IMR-90 (cell line): ENCODE results near the gene BCAS3. TPM values are rescaled to one million over a fixed set of nuclear protein-coding genes. Genes with fewer than 3 reads are reported as not detected.

ENCODE experiments used
- ATAC-seq: fragments of 200-7000 bp; cut with Tn5 transposase; 2 replicates; pipeline ENCODE4 v1.9.1; 2020; ENCODE audit warnings: low read depth, mild to moderate bottlenecking, moderate library complexity
- BruUV-seq: library from RNA; stranded (reverse); fragments of 400-500 nt; replicated peaks from 2 replicates; lab custom pipeline; 2021; lab: Mats Ljungman, UMichigan
- CTCF ChIA-PET: fragments of 300-600 bp; formaldehyde crosslinking; extraction: SDS; loops from one replicate; lab custom pipeline; 2021; ENCODE audit warnings: antibody characterized with exemption; lab: Yijun Ruan, JAX
- POLR2A ChIA-PET: fragments of 300-600 bp; sonication (Branson Sonifier 250); formaldehyde crosslinking; loops from one replicate; lab custom pipeline; 2022; ENCODE audit warnings: antibody characterized with exemption; ENCODE audit not compliant: unreplicated experiment; lab: Charles Lee
- DNase-seq: peaks from one replicate; pipeline ENCODE4 v3.0.0; 2013
- H2AFZ ChIP-seq: replicated peaks from 2 replicates; pipeline ENCODE3; 2013; ENCODE audit warnings: low read length, mild to moderate bottlenecking; ENCODE audit not compliant: poor library complexity
- H2AK5ac ChIP-seq: 2 replicates; pipeline ENCODE4 v1.6.1; 2013; ENCODE audit warnings: low read depth, low read length, inconsistent platforms
- H2AK9ac ChIP-seq: replicated peaks from 2 replicates; pipeline ENCODE3; 2013; ENCODE audit warnings: mild to moderate bottlenecking, low read depth, low read length, moderate library complexity; ENCODE audit not compliant: poor library complexity
- H2BK120ac ChIP-seq: 2 replicates; pipeline ENCODE4 v1.6.1; 2013; ENCODE audit warnings: low read depth, low read length, inconsistent platforms
- H2BK15ac ChIP-seq: 3 replicates; pipeline ENCODE4 v1.6.1; 2013; ENCODE audit warnings: low read depth, low read length, inconsistent platforms
- H2BK20ac ChIP-seq: 2 replicates; pipeline ENCODE4 v1.6.1; 2013; ENCODE audit warnings: low read depth, mild to moderate bottlenecking, inconsistent platforms, low read length, moderate library complexity
- H2BK5ac ChIP-seq: 2 replicates; pipeline ENCODE4 v1.6.1; 2013; ENCODE audit warnings: mild to moderate bottlenecking, low read depth, low read length, inconsistent platforms; ENCODE audit not compliant: poor library complexity, severe bottlenecking
- H3K14ac ChIP-seq: replicated peaks from 2 replicates; pipeline ENCODE4 v1.6.1; 2013; ENCODE audit warnings: low read depth, low read length, inconsistent platforms
- H3K18ac ChIP-seq: 2 replicates; pipeline ENCODE4 v1.6.1; 2013; ENCODE audit warnings: low read depth, low read length, control low read depth
- H3K23ac ChIP-seq: 2 replicates; pipeline ENCODE4 v1.6.1; 2013; ENCODE audit warnings: low read depth, low read length, inconsistent platforms
- H3K27ac ChIP-seq: 2 replicates; pipeline ENCODE4 v1.5.1; 2013; ENCODE audit warnings: mild to moderate bottlenecking, control low read depth, low read length; ENCODE audit not compliant: insufficient read depth
- H3K27me3 ChIP-seq: 2 replicates; pipeline ENCODE4 v1.6.1; 2013; ENCODE audit warnings: low read length; ENCODE audit not compliant: control insufficient read depth, insufficient read depth
- H3K36me3 ChIP-seq: 2 replicates; pipeline ENCODE4 v1.6.1; 2013; ENCODE audit warnings: low read length, mixed read lengths; ENCODE audit not compliant: control insufficient read depth, insufficient read depth
- H3K4ac ChIP-seq: 2 replicates; pipeline ENCODE4 v1.6.1; 2013; ENCODE audit warnings: low read depth, low read length, inconsistent platforms
- H3K4me1 ChIP-seq: 2 replicates; pipeline ENCODE4 v1.6.1; 2013; ENCODE audit warnings: low read length, mixed read lengths; ENCODE audit not compliant: control insufficient read depth, insufficient read depth
- H3K4me2 ChIP-seq: 2 replicates; pipeline ENCODE4 v1.6.1; 2013; ENCODE audit warnings: low read depth, mild to moderate bottlenecking, control low read depth, low read length, moderate library complexity
- H3K4me3 ChIP-seq: 2 replicates; pipeline ENCODE4 v1.5.1; 2013; ENCODE audit warnings: low read depth, mild to moderate bottlenecking, control low read depth, low read length, moderate library complexity; ENCODE audit not compliant: insufficient read depth
- H3K56ac ChIP-seq: 2 replicates; pipeline ENCODE4 v1.6.1; 2013; ENCODE audit warnings: low read length, inconsistent platforms; ENCODE audit not compliant: insufficient read depth; ENCODE audit errors: extremely low read depth
- H3K79me1 ChIP-seq, 2 experiments: 2 replicates each; pipeline ENCODE4 v1.6.1; 2013; ENCODE audit warnings: low read length in 2 of 2, inconsistent platforms in 1 of 2, low read depth in 1 of 2
- H3K9ac ChIP-seq: 2 replicates; pipeline ENCODE4 v1.6.1; 2013; ENCODE audit warnings: low read depth, low read length, control low read depth
- H3K9me1 ChIP-seq: 2 replicates; pipeline ENCODE4 v1.6.1; 2013; ENCODE audit warnings: low read length, inconsistent platforms; ENCODE audit not compliant: insufficient read depth
- H3K9me3 ChIP-seq: 2 replicates; pipeline ENCODE4 v1.6.1; 2013; ENCODE audit warnings: low read length; ENCODE audit not compliant: control insufficient read depth, insufficient read depth
- H4K20me1 ChIP-seq: 2 replicates; pipeline ENCODE4 v1.6.1; 2013; ENCODE audit warnings: low read length, inconsistent platforms; ENCODE audit not compliant: insufficient read depth
- H4K5ac ChIP-seq: 2 replicates; pipeline ENCODE4 v1.6.1; 2013; ENCODE audit warnings: mild to moderate bottlenecking, low read depth, low read length, control low read depth
- H4K8ac ChIP-seq, 2 experiments: 2 replicates each; pipeline ENCODE4 v1.6.1; 2013; ENCODE audit warnings: low read depth in 2 of 2, low read length in 2 of 2, control low read depth in 1 of 2, inconsistent platforms in 1 of 2
- H4K91ac ChIP-seq: 2 replicates; pipeline ENCODE4 v1.6.1; 2013; ENCODE audit warnings: low read depth, low read length, inconsistent platforms; ENCODE audit not compliant: insufficient read depth
- BHLHE40 ChIP-seq: fragments of 150-350 bp; IDR thresholded peaks from 2 replicates; pipeline ENCODE4 v1.6.1; 2016; ENCODE audit warnings: mild to moderate bottlenecking, low read depth, low read length
- CEBPB ChIP-seq: IDR thresholded peaks from 2 replicates; pipeline ENCODE4 v1.6.1; 2012; ENCODE audit warnings: low read depth, low read length, improper control_type of control experiment
- CHD1 ChIP-seq: IDR thresholded peaks from 2 replicates; pipeline ENCODE4 v1.6.1; 2012; ENCODE audit warnings: low read depth, low read length, improper control_type of control experiment
- FOS ChIP-seq: fragments of 150-350 bp; IDR thresholded peaks from 2 replicates; pipeline ENCODE4 v1.6.1; 2016; ENCODE audit warnings: low read depth, low read length
- MAFK ChIP-seq: IDR thresholded peaks from 2 replicates; pipeline ENCODE4 v1.6.1; 2012; ENCODE audit warnings: low read depth, low read length, improper control_type of control experiment
- MAZ ChIP-seq: IDR thresholded peaks from 2 replicates; pipeline ENCODE4 v1.6.1; 2012; ENCODE audit warnings: low read depth, mild to moderate bottlenecking, low read length, improper control_type of control experiment, moderate library complexity, borderline replicate concordance
- MXI1 ChIP-seq: IDR thresholded peaks from 2 replicates; pipeline ENCODE4 v1.6.1; 2012; ENCODE audit warnings: low read depth, mild to moderate bottlenecking, low read length, moderate library complexity, borderline replicate concordance
- NFE2L2 ChIP-seq: fragments of 150-350 bp; IDR thresholded peaks from 2 replicates; pipeline ENCODE4 v1.6.1; 2016; ENCODE audit warnings: low read depth, mild to moderate bottlenecking, low read length
- POLR2A ChIP-seq: IDR thresholded peaks from 2 replicates; pipeline ENCODE4 v1.6.1; 2012; ENCODE audit warnings: mild to moderate bottlenecking, low read depth, low read length
- RAD21 ChIP-seq: IDR thresholded peaks from 2 replicates; pipeline ENCODE4 v1.6.1; 2012; ENCODE audit warnings: low read length, improper control_type of control experiment
- RCOR1 ChIP-seq: IDR thresholded peaks from 2 replicates; pipeline ENCODE4 v1.6.1; 2012; ENCODE audit warnings: mild to moderate bottlenecking, low read length, improper control_type of control experiment; ENCODE audit not compliant: insufficient replicate concordance
- SMC3 ChIP-seq: fragments of 150-350 bp; IDR thresholded peaks from 2 replicates; pipeline ENCODE4 v1.6.1; 2016; ENCODE audit warnings: low read depth, mild to moderate bottlenecking, antibody characterized with exemption, low read length, moderate library complexity
- WGBS, 2 experiments: methylation state at CpG; one replicate each; pipeline versions ENCODE4 v1.1.5 to v1.1.7; 2013; ENCODE audit warnings: missing lambda C conversion rate in 2 of 2; ENCODE audit not compliant: insufficient read length in 1 of 2; ENCODE audit errors: extremely low coverage in 2 of 2; 5-methylcytosine and 5-hydroxymethylcytosine counted together
- dilution Hi-C: fragments of 300-500 bp; cut with HindIII; formaldehyde crosslinking; loops from one replicate; pipeline ENCODE4 v1.14.3; 2018; ENCODE audit warnings: low sequenced_read_pairs; ENCODE audit not compliant: unreplicated experiment
- in situ Hi-C: fragments of 300-500 bp; cut with MboI; formaldehyde crosslinking; loops from 3 replicates; pipeline ENCODE4 v1.14.3; 2019; ENCODE audit warnings: low sequenced_read_pairs, inconsistent platforms, mixed read lengths
- intact Hi-C: fragments of 100-400 bp; cut with micrococcal nuclease; formaldehyde crosslinking; loops from 2 replicates; pipeline ENCODE4 v1.10.0; 2022
- polyA plus RNA-seq, 3 experiments: library from polyadenylated mRNA; depleted of rRNA; stranded (reverse); fragments of >200 nt; gene quantifications; 2 replicates each; pipeline ENCODE4 v1.2.3, GENCODE V29; 2012; ENCODE audit warnings: low replicate concordance in 1 of 3
- total RNA-seq: library from RNA; depleted of rRNA; stranded (reverse); fragments of >200 nt; gene quantifications from 2 replicates; pipeline ENCODE4 v1.2.3, GENCODE V29; 2012
- TF ChIP-seq, protein P1 (sequence below): fragments of 150-350 bp; IDR thresholded peaks from 2 replicates; pipeline ENCODE4 v1.6.1; 2016; ENCODE audit warnings: low read depth, mild to moderate bottlenecking, low read length, moderate library complexity, borderline replicate concordance
- TF ChIP-seq, protein P2 (sequence below): conservative IDR thresholded peaks from 2 replicates; pipeline ENCODE4 v1.5.1; 2012; ENCODE audit warnings: mild to moderate bottlenecking, low read depth, low read length, improper control_type of control experiment
- TF ChIP-seq, protein P3 (sequence below): fragments of 150-350 bp; IDR thresholded peaks from 2 replicates; pipeline ENCODE4 v1.6.1; 2017; ENCODE audit warnings: mild to moderate bottlenecking, antibody characterized with exemption, low read length, low read depth

BCAS3 gene
- total and polyA plus RNA-seq, 2 of the 4 experiments (the other 2 are of a cell fraction) = 6.3 to 27.1 TPM

DNA sequence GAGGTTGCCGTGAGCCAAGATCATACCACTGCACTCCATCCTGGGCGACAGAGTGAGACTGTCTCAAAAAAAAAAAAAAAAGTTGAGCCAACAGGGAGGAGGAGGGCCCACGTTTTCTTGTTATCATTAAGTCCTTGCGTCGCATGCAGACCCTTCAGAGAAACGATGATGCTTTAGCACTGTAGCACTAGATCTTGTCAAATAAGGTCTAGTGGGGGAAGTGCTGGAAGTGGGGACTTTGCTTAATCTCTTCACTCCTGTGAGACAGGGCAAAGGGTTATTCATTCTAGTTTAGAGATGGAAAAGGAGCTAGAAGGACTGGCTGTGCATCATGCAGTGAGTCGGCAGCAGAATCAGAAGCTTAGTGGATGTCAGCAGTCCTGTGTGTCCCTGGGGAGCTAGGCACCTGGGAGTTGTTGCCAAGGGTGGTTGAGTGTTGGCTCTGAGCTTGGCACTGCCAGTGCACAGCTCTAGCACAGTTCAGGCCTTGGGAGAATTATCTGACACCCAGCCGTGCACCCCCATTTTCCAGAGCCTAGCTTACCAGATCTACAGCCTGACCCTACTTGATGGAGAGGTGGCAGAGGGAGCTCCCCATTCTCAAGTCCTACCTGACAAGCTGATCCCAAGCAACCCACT lies 688.5 kb downstream of the BCAS3 start:
- CTCF ChIA-PET = no interaction called here
- TF ChIP-seq RCOR1 (no peak), MAZ (no peak), CEBPB (no peak), CHD1 (no peak), MXI1 (no peak), SMC3 (no peak), MAFK (no peak), FOS (no peak), NFE2L2 (no peak), POLR2A (no peak), RAD21 (no peak), BHLHE40 (no peak)
- TF ChIP-seq, protein P1, sequence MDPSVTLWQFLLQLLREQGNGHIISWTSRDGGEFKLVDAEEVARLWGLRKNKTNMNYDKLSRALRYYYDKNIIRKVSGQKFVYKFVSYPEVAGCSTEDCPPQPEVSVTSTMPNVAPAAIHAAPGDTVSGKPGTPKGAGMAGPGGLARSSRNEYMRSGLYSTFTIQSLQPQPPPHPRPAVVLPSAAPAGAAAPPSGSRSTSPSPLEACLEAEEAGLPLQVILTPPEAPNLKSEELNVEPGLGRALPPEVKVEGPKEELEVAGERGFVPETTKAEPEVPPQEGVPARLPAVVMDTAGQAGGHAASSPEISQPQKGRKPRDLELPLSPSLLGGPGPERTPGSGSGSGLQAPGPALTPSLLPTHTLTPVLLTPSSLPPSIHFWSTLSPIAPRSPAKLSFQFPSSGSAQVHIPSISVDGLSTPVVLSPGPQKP = no peak
- TF ChIP-seq, protein P2, sequence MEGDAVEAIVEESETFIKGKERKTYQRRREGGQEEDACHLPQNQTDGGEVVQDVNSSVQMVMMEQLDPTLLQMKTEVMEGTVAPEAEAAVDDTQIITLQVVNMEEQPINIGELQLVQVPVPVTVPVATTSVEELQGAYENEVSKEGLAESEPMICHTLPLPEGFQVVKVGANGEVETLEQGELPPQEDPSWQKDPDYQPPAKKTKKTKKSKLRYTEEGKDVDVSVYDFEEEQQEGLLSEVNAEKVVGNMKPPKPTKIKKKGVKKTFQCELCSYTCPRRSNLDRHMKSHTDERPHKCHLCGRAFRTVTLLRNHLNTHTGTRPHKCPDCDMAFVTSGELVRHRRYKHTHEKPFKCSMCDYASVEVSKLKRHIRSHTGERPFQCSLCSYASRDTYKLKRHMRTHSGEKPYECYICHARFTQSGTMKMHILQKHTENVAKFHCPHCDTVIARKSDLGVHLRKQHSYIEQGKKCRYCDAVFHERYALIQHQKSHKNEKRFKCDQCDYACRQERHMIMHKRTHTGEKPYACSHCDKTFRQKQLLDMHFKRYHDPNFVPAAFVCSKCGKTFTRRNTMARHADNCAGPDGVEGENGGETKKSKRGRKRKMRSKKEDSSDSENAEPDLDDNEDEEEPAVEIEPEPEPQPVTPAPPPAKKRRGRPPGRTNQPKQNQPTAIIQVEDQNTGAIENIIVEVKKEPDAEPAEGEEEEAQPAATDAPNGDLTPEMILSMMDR = no peak
- TF ChIP-seq, protein P3, sequence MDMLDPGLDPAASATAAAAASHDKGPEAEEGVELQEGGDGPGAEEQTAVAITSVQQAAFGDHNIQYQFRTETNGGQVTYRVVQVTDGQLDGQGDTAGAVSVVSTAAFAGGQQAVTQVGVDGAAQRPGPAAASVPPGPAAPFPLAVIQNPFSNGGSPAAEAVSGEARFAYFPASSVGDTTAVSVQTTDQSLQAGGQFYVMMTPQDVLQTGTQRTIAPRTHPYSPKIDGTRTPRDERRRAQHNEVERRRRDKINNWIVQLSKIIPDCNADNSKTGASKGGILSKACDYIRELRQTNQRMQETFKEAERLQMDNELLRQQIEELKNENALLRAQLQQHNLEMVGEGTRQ = no peak

More for the DNA sequence above, 688.5 kb downstream of the BCAS3 start:
- Histone ChIP-seq H3K4me3 (no peak overlapping the region), H2AK9ac (no peak overlapping the region), H3K4me1 (no peaks in the 10 kb centered on the region; the same call in 1 of the 2 replicates), H4K5ac (no peak overlapping the region), H3K56ac (no peak overlapping the region), H3K9ac (no peak overlapping the region), H2BK20ac (no peak overlapping the region), H3K14ac (0 out of 2 replicates have a peak overlapping the region, but pooled peaks have one; percentile 8), H3K9me3 (peaks cover 4% of the 10 kb centered on the region; the same call in 1 of the 2 replicates), H2AK5ac (peak overlapping the region; percentile 9; the same call in 1 of the 2 replicates), H4K8ac (no peak overlapping the region), H2BK120ac (no peak overlapping the region), H2BK15ac (no peak overlapping the region), H3K36me3 (no peaks in the 10 kb centered on the region), H2BK5ac (no peak overlapping the region), H4K20me1 (no peaks in the 10 kb centered on the region), H3K4me2 (no peak overlapping the region), H3K4ac (no peak overlapping the region; the same call in 1 of the 2 replicates), H3K23ac (peak overlapping the region; percentile 7; the same call in 1 of the 2 replicates), H3K27ac (no peak overlapping the region), H3K27me3 (no peaks in the 10 kb centered on the region), H2AFZ (no peak overlapping the region), H3K18ac (no peak overlapping the region), H3K79me1 (no peaks in the 10 kb centered on the region), H4K91ac (no peak overlapping the region), H3K9me1 (peaks cover 4% of the 10 kb centered on the region; the same call in 1 of the 2 replicates)
- ATAC-seq = no peak
- dilution Hi-C loops = no loop called here
- no TSS peak for BruUV-seq
- POLR2A ChIA-PET = interaction anchor here (0.5 kb wide), 1 partner anchor 9 kb away, joined by 3 read pairs; no protein-coding TSS in a partner anchor
- intact Hi-C loops = no loop called here
- no CpG with 5 or more reads among the region's 8 CpGs for whole genome bisulfite sequencing, 2 experiments
- in situ Hi-C loops = no loop called here
- DNase-seq = no peak
